Naive thymus-derived CD4-positive, alpha-beta T cell (primary cell): ENCODE data around the gene KRT79. TPM values are rescaled to one million over a fixed set of nuclear protein-coding genes. Genes with fewer than 3 reads are reported as not detected.
A peak's percentile ranks its signal among the peaks of the same experiment; 100 is the strongest.

Source experiments
- ATAC-seq: fragments of 150-1000 bp; cut with Tn5 transposase; 2 replicates; pipeline ENCODE4 v1.10.0; 2021; ENCODE audit warnings: mild to moderate bottlenecking, moderate library complexity
- CTCF ChIA-PET: fragments of 350-600 bp; sonication (Branson Sonifier 250); formaldehyde crosslinking; loops from one replicate; lab custom pipeline; 2021; ENCODE audit warnings: antibody characterized with exemption; lab: Charles Lee
- POLR2A ChIA-PET: fragments of 350-600 bp; sonication (Branson Sonifier 250); formaldehyde crosslinking; loops from one replicate; lab custom pipeline; 2021; ENCODE audit warnings: antibody characterized with exemption, inconsistent platforms; lab: Charles Lee
- DNase-seq, 9 donors: peaks; one replicate each; pipeline versions ENCODE4 v3.0.0 to v3.0.0-alpha.2; 2020 to 2022; ENCODE audit warnings: mixed read lengths in 1 of 9
- H3K27ac ChIP-seq: one replicate; pipeline ENCODE4 v1.7.0; 2013; ENCODE audit warnings: mild to moderate bottlenecking, low read depth, low read length, moderate library complexity
- H3K27me3 ChIP-seq, 2 donors: one replicate each; pipeline ENCODE4 v1.7.0; 2013; ENCODE audit warnings: low read length in 2 of 2, mild to moderate bottlenecking in 2 of 2, moderate library complexity in 2 of 2; ENCODE audit not compliant: control insufficient read depth in 2 of 2, insufficient read depth in 2 of 2
- H3K36me3 ChIP-seq, 3 experiments: 1 replicate in 2 of 3; 2 replicates in 1 of 3; pipeline ENCODE4 v1.7.0; 2013; ENCODE audit warnings: low read length in 3 of 3, mild to moderate bottlenecking in 3 of 3, moderate library complexity in 1 of 3; ENCODE audit not compliant: insufficient read depth in 3 of 3, control insufficient read depth in 2 of 3
- H3K4me1 ChIP-seq, 2 donors: one replicate each; pipeline ENCODE4 v1.7.0; 2013; ENCODE audit warnings: low read length in 2 of 2, mild to moderate bottlenecking in 2 of 2, moderate library complexity in 1 of 2; ENCODE audit not compliant: control insufficient read depth in 2 of 2, insufficient read depth in 2 of 2
- H3K4me3 ChIP-seq: 2 replicates; pipeline ENCODE4 v1.7.0; 2013; ENCODE audit warnings: mild to moderate bottlenecking, low read length
- H3K9me3 ChIP-seq, 3 experiments: 1 replicate in 2 of 3; 2 replicates in 1 of 3; pipeline ENCODE4 v1.7.0; 2013; ENCODE audit warnings: low read length in 3 of 3; ENCODE audit not compliant: control insufficient read depth in 2 of 3
- H3K27ac Mint-ChIP-seq, 9 donors: one replicate each; pipeline ENCODE4 v1.8.0; 2020 to 2022; ENCODE audit warnings: mixed read lengths in 9 of 9, mild to moderate bottlenecking in 8 of 9, moderate library complexity in 5 of 9, inconsistent platforms in 2 of 9
- H3K27me3 Mint-ChIP-seq, 5 donors: one replicate each; pipeline ENCODE4 v1.8.0; 2021 to 2022; ENCODE audit warnings: mixed read lengths in 5 of 5, mild to moderate bottlenecking in 1 of 5
- H3K36me3 Mint-ChIP-seq, 5 donors: one replicate each; pipeline ENCODE4 v1.8.0; 2020 to 2022; ENCODE audit warnings: mixed read lengths in 5 of 5, mild to moderate bottlenecking in 3 of 5, inconsistent platforms in 1 of 5
- H3K4me1 Mint-ChIP-seq, 7 donors: one replicate each; pipeline ENCODE4 v1.8.0; 2020 to 2022; ENCODE audit warnings: mixed read lengths in 7 of 7, mild to moderate bottlenecking in 3 of 7, inconsistent platforms in 1 of 7
- H3K4me3 Mint-ChIP-seq, 10 donors: one replicate each; pipeline ENCODE4 v1.8.0; 2020 to 2022; ENCODE audit warnings: mild to moderate bottlenecking in 10 of 10, mixed read lengths in 10 of 10, moderate library complexity in 6 of 10, inconsistent platforms in 2 of 10
- H3K9me3 Mint-ChIP-seq, 11 donors: one replicate each; pipeline ENCODE4 v1.8.0; 2020 to 2022; ENCODE audit warnings: mixed read lengths in 11 of 11, mild to moderate bottlenecking in 4 of 11, inconsistent platforms in 1 of 11, moderate library complexity in 1 of 11
- intact Hi-C, 2 donors: fragments of 100-400 bp; cut with micrococcal nuclease; formaldehyde crosslinking; loops; one replicate each; pipeline ENCODE4 v1.15.1; 2023
- polyA plus RNA-seq, 2 donors: library from polyadenylated mRNA; unstranded; fragments of 300-500 nt; fragmentation: Illumina TruSeq; gene quantifications; one replicate each; pipeline ENCODE4 v1.2.3, GENCODE V29; 2021
- total RNA-seq, 6 experiments: library from RNA in 5 of 6; stranded (reverse) in 5 of 6; gene quantifications; 1 replicate in 5 of 6; 2 replicates in 1 of 6; pipeline ENCODE4 v1.2.3 and lab custom pipeline; 2021 to 2026

Gene KRT79
- total and polyA plus RNA-seq, 7 experiments from 2014 or later: not detected

DNA sequence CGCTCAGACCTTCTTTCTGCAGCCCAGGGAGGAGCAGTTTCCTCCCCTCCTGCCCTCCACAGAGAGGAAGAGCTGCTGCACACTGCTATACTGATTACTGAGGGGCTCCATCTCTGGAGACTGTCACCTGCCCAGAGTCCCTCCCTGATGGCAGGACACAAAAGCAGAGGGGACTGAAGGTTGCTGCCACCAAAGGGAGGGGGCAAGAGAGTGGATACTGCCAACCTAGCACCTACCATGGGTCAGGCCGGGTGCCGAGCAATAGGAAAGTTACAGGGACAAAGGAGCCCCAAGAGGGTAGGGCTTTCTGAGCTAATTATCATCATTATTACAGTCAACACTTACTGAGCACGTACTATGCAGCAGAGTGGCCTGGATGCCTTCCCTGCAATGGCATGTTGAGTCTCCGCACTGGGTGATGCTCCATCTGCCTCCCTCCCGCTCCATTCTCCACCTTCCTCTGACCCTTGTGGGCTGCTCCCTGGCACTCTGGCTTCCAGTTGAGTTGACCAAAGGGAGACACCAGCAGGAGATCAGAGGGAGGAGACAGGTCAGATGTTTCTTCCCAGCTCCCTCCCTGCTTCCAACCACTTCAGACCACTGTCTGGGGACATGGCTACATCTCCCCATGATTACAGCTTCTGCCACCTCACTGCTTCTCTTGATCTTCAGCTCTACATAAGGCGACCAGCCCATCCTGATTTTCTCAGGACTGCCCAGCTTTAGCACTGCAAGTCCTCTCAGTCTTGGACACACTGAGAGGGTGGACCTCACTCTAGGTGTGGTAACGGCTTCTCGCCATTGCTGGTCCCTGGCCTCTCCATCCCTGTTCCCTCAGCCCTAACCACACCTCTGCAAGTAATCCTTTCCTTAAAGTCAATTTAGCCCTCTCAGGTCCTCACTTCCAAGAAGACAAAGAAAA is 2.6 kb upstream of the KRT79 start:
- intact Hi-C loops: no loop called here

DNA sequence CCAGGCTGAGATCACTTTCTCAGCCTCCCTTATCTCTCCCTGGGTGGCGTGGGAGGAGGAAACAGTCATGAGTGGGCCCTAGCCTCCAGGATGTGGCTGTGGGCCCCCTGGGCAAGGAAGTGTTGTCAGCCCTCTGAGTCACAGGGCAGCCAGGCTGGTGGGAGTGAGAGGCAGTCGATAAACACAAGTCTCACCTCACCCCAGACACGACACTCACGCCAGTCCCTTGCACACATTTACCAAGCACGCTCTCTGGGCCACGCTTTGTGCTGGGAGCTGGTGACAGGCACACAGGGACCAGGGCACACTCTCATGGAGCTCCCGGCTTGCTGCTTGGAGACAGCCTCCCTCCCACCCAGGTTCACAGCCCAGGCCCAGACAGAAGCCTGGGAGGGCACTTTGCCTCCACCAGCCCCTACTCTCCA is 1.9 kb upstream of the KRT79 start:
- Mint-ChIP-seq H3K9me3 (peaks cover 0 to 1% (median 0%) of the 10 kb centered on the region in 11 donors), H3K4me3 (peak overlapping the region in 5 of 10 donors; percentile 6 to 38 (median 10)), H3K36me3 (no peaks in the 10 kb centered on the region), H3K27me3 (peaks cover 0 to 8% (median 0%) of the 10 kb centered on the region in 5 donors), H3K4me1 (peaks cover 16 to 31% (median 23%) of the 10 kb centered on the region in 7 donors), H3K27ac (peak overlapping the region; percentile 19 to 92 (median 65))
- CTCF ChIA-PET: interaction anchor here (0.6 to 1.5 kb wide), 4 partner anchors 32 to 253 kb away, joined by 3 to 7 read pairs (median 4); no protein-coding TSS in a partner anchor
- ATAC-seq: peak; percentile 61
- intact Hi-C loops: no loop called here
- H3K4me3 ChIP-seq: no peak overlapping the region
- H3K27me3 ChIP-seq: no peaks in the 10 kb centered on the region
- POLR2A ChIA-PET: no interaction called here
- H3K36me3 ChIP-seq: no peaks in the 10 kb centered on the region
- H3K4me1 ChIP-seq: no peaks in the 10 kb centered on the region
- DNase-seq: peak in 1 of 9 donors; percentile 72
- no peaks in the 10 kb centered on the region for H3K9me3 ChIP-seq
- no peak overlapping the region for H3K27ac ChIP-seq

More for the DNA sequence above, 2.6 kb upstream of the KRT79 start:
- H3K9me3 Mint-ChIP-seq: peaks cover 0 to 1% (median 0%) of the 10 kb centered on the region in 11 donors
- Histone ChIP-seq H3K27ac (no peak overlapping the region), H3K4me1 (no peaks in the 10 kb centered on the region), H3K9me3 (no peaks in the 10 kb centered on the region), H3K4me3 (no peak overlapping the region), H3K27me3 (no peaks in the 10 kb centered on the region), H3K36me3 (no peaks in the 10 kb centered on the region)
- H3K27me3 Mint-ChIP-seq: peaks cover 0 to 8% (median 0%) of the 10 kb centered on the region in 5 donors
- peak overlapping the region; percentile 23 to 92 (median 65) for H3K27ac Mint-ChIP-seq
- peak overlapping the region in 7 of 10 donors; percentile 1 to 51 (median 16) for H3K4me3 Mint-ChIP-seq
- CTCF ChIA-PET: interaction anchor here (0.8 to 1.5 kb wide), 3 partner anchors 31 to 253 kb away, joined by 3 to 7 read pairs (median 4); no protein-coding TSS in a partner anchor
- H3K36me3 Mint-ChIP-seq: no peaks in the 10 kb centered on the region
- ATAC-seq (no peak), DNase-seq (no peak)
- POLR2A ChIA-PET: interaction anchor here (1.5 kb wide), 1 partner anchor 31 kb away, joined by 3 read pairs; no protein-coding TSS in a partner anchor
- peaks cover 16 to 31% (median 23%) of the 10 kb centered on the region in 7 donors for H3K4me1 Mint-ChIP-seq

DNA sequence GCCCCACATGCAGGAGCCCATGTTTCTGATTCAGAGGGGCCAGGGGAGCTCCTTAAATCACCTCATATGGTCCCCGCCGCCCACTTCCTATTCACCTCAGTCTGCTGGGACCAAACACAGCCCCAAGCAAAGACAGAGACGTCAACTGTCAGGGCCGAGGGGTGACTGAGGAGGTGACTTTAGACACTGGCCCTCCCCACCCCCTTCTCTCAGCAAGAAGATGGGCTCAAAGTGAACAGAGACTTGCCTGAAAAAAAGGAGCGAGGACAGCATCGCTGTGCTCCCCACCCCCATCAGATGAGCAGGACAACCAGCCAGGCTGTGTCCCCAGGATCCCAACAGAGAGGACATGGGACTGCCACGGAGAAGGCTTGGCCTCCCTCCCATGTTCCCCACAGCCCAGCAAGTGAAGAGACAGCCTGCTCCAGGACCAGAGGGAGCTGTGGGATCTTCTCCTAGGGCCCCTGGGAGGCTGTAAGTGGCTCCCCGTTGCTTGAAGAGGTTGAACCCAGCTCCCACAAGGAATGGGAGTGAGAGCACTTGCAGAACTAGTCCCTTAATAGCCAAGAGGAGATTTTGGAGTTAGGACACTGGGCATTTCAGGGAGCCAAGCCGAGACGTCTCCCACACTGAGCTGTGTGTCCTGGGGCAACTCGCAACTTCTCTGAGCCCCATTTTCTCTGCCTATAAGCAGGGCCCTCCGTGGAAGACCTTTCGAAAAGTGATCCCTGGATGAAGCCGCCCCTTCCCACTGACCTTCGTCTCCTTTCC is 1.3 kb upstream of the KRT79 start:
- H3K4me1 Mint-ChIP-seq: peaks cover 16 to 31% (median 23%) of the 10 kb centered on the region in 7 donors
- H3K4me3 ChIP-seq: no peak overlapping the region
- H3K27me3 Mint-ChIP-seq: peaks cover 0 to 8% (median 0%) of the 10 kb centered on the region in 5 donors
- no peaks in the 10 kb centered on the region for H3K9me3 ChIP-seq
- H3K27me3 ChIP-seq: no peaks in the 10 kb centered on the region
- no peak for DNase-seq
- ATAC-seq: no peak
- ChIA-PET POLR2A (no interaction called here), CTCF (interaction anchor here (0.6 to 1.5 kb wide), 2 partner anchors 190 to 252 kb away, joined by 3 to 4 read pairs; no protein-coding TSS in a partner anchor)
- H3K36me3 Mint-ChIP-seq: no peaks in the 10 kb centered on the region
- no peak overlapping the region for H3K27ac ChIP-seq
- H3K9me3 Mint-ChIP-seq: no peaks in the 10 kb centered on the region
- no peaks in the 10 kb centered on the region for H3K36me3 ChIP-seq
- H3K27ac Mint-ChIP-seq: peak overlapping the region in 6 of 9 donors; percentile 19 to 92 (median 51)
- intact Hi-C loops: no loop called here
- H3K4me3 Mint-ChIP-seq: peak overlapping the region in 2 of 10 donors; percentile 10 to 16
- H3K4me1 ChIP-seq: no peaks in the 10 kb centered on the region

DNA sequence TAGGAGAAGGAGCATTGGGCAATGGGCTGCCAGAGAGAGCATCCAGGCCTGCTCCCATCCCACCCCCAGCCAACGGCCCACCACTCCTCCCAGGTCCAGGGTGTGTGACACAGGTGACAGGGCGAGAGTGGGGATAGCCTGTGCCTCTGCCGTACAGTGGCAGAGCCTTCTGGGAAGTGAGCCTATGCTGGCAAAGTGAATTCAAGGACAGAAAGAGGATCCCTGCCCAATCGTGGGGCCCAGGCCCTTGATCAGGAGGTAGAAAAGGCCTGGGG is 553 bp upstream of the KRT79 start:
- no peaks in the 10 kb centered on the region for H3K4me1 ChIP-seq
- H3K27ac Mint-ChIP-seq: no peak overlapping the region
- DNase-seq: no peak
- CTCF ChIA-PET: no interaction called here
- no peak overlapping the region for H3K27ac ChIP-seq
- H3K4me3 Mint-ChIP-seq: no peak overlapping the region
- POLR2A ChIA-PET: no interaction called here
- ATAC-seq: no peak
- no peaks in the 10 kb centered on the region for H3K27me3 ChIP-seq
- H3K4me3 ChIP-seq: no peak overlapping the region
- peaks cover 16 to 31% (median 23%) of the 10 kb centered on the region in 7 donors for H3K4me1 Mint-ChIP-seq
- no peaks in the 10 kb centered on the region for H3K36me3 Mint-ChIP-seq
- intact Hi-C loops: no loop called here
- H3K9me3 ChIP-seq: no peaks in the 10 kb centered on the region
- H3K9me3 Mint-ChIP-seq: peaks cover 0 to 4% (median 0%) of the 10 kb centered on the region in 11 donors
- no peaks in the 10 kb centered on the region for H3K36me3 ChIP-seq
- H3K27me3 Mint-ChIP-seq: peaks cover 0 to 5% (median 0%) of the 10 kb centered on the region in 5 donors

DNA sequence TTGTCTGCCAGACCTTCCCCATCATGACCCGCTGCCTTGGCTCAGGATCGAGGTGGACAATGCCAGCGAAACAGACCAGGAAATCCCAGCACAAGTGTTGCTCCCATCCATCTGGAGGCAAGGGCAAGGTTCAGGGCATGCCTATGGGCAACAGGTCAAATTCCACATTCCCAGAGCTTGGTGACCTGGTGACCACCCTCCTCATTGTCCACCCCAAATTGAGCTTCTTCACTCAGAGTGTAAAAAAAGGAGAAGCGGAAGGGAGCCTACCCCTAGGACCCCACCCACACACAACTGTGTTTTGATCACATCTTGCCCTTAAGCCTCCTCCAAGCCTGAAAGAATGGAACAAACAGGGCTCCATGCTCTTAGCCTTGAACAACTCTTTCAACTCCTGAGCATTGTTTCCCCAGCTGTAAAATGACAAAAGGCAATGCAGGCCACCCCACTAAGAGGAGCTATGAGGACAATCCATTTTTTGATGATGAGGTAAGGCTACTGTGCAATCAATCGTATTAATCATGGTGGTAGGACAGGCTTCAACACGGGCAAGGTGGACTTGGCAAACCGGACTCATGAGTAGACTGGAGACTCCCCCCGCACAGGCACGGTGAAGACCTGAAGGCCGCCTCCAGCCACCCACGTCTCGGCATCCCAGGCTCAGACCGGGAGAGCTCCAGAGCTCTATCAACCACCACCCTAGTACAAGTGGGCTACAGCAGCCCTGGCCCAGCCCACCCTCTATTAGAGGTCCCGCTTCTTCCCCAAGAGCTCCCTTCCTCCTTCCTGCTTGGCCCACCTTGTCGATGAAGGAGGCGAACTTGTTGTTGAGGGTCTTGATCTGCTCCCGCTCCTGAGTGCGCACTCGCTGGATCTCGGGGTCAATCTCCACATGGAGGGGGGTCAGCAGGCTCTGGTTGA is 866 bp downstream of the KRT79 start:
- CTCF ChIA-PET: no interaction called here

More for the DNA sequence above, 866 bp downstream of the KRT79 start:
- DNase-seq (no peak), ATAC-seq (no peak)
- POLR2A ChIA-PET: interaction anchor here (1.2 kb wide), 1 partner anchor 24 kb away, joined by 3 read pairs; no protein-coding TSS in a partner anchor
- Histone ChIP-seq H3K4me1 (no peaks in the 10 kb centered on the region), H3K27ac (no peak overlapping the region), H3K36me3 (no peaks in the 10 kb centered on the region), H3K9me3 (no peaks in the 10 kb centered on the region), H3K27me3 (no peaks in the 10 kb centered on the region), H3K4me3 (no peak overlapping the region)
- Mint-ChIP-seq H3K36me3 (no peaks in the 10 kb centered on the region), H3K27me3 (no peaks in the 10 kb centered on the region), H3K27ac (peak overlapping the region in 1 of 9 donors; percentile 74), H3K4me3 (no peak overlapping the region), H3K4me1 (peaks cover 17 to 37% (median 30%) of the 10 kb centered on the region in 7 donors), H3K9me3 (peaks cover 0 to 4% (median 0%) of the 10 kb centered on the region in 11 donors)
- intact Hi-C loops: no loop called here
